TTC549 (cell line): ENCODE results near the gene CPD.
"Not testable (repeated sequence)": the region's sequence is repeated elsewhere in the genome, so short reads cannot be mapped to it uniquely, and the experiment has no call there.

Experiments used
- FAIRE-seq: peaks from 2 replicates; lab custom pipeline; 2012; peaks lifted over from hg19 to GRCh38; lab: Jason Lieb, UNC

Gene CPD

DNA sequence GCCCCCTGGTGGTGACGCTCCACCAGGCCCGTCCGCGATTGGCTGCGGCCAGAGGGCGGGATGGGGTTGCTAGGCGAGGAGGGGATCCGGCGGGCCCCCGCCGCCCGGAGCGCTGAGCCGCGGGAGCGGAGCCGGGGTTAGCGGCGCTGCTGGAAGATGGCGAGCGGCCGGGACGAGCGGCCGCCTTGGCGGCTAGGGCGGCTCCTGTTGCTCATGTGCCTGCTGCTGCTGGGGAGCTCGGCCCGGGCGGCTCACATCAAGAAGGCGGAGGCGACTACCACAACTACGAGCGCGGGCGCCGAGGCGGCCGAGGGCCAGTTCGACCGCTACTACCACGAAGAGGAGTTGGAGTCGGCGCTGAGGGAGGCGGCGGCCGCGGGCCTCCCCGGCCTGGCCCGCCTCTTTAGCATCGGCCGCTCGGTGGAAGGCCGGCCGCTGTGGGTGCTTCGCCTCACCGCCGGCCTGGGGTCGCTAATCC is at the start of gene CPD:
CPD (plus strand) TSS at position 103 of the 478 bp plus-strand sequence; CDS start at position 157, 54 bp downstream.
- no peak for FAIRE-seq

DNA sequence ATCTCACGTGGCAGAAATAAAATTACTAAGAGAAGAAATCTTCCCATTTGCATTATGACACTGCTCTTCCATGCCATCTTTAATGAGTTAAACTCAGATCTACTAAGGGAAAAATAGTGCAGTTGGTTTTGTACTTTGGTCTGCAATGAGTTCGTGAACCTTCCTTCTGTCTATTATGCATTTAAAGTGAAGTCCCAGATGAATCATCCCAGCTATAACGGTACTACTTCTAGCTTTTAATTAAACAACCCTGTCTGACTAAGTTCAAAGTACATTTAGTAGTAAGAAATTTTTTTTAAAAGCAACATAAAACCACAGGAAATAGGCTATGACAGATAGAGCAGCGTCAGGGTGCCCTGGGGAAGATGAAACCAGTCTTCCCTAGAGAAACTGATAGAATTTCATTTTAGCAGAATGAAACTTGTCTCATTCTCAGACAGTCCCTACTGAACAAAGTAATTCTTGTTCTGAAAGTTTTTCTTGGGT is 46.6 kb upstream of the CPD start:
- no peak for FAIRE-seq

DNA sequence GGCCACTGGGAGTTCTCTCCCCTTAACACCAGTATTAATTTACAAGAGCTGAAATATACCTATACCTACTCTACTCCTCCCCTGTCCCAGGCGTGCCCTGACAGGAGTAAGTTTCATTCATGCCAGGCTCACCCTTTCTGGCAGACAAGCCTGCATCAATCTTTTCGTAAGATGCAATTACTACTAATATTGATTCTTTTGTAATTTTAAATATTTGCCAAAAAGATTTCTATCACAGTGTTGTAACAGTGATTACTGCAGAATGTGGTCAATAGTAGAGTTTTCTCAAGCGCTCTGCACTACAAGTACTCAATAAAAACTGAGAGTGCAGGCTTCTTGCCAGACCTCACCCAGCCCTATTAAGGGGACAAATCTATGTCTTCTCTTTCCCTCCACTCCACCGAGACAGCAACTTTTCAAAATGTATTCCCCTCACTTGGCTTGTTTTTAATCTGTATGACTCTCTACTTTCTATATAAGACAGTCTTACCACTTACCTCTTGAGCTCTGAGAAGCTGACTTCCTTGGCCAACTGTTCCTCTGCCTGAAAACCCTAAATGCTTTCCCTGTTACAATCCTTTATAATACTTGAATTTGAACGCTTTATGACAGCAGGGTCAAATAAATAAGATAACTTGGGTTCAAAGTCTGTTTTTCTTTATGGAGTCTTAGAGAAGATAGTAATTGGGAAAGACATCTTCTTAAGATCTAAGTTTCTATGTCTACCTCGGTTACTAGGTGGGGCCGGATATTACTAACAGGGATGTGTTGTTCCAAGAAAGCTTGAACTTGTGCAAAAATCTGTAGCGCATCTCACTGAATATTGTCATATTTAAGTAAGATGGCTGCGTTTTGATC is 45.0 kb upstream of the CPD start, which contains the start of gene TMIGD1:
TMIGD1 (minus strand) TSS at position 555 of the 858 bp plus-strand sequence. CDS start 1,924 bp downstream, outside the sequence.
- no peak for FAIRE-seq

DNA sequence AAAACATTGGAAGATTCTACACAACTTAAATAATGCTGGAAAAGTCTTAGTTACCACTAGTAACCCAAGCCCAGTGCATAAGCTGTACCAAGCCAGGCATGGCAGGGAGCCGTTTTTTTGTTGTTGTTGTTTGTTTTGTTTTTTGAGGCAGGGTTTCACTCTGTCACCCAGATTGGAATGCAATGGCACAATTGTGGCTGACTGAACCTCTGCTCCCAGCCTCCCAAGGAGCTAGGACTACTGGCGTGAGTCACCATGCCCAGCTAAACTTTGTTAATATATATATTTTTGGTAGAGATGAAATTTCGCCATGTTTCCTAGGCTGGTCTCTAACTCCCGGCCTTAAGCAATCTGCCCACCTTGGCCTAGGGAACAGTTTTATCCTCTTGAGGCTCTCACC is 44.3 kb upstream of the CPD start:
- FAIRE-seq: no peak

DNA sequence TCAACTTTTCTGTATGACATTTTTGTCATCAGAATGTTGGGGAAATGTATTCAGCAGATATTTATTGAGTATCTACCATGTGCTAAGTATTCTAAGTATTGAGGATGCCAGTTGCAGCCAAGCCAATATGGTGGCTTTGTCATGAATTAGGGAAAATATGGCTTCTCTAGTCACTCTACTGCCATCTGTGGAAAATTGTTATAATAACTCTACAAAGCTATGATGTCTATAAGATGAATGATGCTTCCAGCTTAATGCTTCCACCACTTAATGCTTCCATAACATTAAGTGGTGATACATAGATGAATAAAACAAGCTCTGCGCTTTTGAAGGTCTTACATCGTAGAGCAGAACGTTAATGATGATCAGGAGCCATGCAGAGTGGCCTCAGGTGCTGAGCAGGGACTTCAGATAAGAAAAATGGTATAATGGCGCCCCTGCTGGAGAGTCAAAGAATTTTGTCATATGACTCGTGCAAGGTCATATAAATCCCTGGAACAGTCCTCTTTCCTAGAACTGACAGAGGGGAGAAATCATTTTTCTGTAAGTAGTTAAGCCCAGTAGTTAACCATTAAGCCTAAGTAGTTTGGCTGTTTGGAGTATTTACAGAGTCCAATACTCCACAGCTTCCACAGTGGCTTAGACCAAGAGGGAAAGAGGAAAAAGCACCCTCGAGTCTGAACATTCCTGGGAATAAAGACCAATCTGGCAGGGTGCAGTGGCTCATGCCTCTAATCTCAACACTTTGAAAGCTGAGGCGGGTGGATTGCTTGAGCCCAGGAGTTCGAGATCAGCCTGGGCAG is 42.2 kb upstream of the CPD start:
- FAIRE-seq: peak; percentile 17

DNA sequence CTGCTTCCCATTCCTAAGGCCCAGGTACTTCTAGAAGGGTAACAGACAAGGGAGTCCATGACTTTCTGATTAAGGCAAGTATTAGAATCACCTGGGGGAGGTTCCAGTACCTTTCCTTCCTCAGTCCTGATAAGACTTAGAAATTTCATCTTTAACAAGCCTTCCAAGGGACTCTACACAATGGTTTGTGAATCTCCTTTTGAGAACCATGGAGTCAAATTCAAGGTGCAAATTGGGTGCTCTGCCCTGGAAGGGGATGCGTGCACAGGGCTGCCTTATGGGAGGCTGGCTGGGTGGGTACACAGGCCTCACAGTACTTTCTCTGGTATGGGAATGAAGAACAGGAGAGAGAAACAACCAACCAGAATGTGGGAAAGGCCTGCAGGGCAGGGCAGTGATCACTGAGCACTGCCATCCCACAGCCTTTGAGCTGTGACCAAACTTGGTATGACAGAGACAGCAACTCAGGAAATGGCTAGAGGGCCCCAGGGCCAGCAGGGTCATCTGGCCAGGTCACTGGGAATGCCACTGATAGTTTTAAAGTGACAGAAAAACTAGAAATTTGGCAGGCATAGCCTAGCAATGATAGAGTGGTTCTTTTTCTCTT is 41.2 kb upstream of the CPD start:
- no peak for FAIRE-seq

DNA sequence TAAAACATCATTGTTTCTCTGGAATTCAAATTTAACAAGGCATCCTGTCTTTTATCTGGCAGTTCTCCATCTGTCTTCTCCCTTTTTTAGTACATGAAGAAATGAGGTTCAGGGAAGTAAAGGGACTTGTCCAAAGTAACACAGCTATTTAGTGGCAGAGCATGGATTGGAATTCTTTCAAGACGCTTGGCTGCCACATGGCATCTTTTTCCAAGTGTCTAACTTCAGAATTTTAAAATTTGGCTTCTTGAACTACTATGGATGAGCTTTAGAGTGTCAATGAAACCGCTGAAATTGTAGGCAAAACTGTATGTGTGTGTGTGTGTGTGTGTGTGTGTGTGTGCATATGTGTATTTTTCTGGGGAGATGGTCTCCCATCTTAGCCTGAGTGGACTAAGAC is 39.6 kb upstream of the CPD start:
- no peak for FAIRE-seq

DNA sequence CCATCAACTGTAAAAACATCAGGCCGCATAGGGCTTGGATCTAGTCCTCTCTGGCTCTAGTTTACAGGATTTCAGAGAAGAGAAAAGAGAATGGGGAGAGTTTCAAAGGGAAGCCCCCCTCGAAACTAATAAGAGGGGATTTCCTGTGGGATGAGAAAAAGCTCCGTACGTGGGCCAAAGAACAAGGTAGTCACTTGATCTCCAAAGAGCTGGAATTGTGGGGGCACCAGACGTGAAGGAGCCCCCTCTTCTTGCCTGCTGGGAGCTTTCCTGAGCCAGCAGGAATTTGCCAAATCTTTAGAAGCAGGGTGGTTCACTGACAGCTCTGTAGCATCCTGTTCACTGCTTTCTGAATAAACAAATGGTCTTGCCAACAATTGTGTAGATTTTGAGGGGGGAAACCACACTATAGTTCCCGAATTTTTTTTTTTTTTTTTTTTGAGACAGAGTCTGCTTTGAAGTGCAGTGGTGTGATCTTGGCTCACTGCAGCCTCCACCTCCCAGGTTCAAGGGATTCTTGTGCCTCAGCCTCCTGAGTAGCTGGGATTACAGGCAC is 37.8 kb upstream of the CPD start:
- FAIRE-seq: no peak

DNA sequence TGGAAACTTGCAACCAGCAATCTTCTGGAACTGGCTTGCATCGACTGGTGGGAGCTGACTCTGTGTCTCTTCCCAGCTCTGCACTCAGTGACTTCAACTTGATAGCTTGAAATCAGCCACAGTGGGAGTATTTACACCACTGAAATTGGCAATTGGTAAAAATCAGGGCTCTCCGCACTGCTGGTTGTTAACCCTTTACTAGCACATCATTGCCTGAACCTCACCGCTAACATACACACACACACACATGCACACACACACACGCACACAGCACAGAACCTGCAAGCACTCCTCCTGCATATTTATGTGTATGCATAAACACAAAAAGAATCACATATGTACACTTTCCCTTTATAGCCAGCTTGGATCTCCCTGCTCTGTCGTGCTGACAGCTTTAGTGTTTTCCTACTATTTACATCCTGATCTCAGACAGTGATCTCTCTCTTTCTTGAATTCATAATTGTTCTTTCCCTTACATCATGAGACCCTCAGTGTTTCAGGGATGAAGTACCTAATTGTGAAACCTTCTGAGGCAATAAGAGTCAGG is 37.0 kb upstream of the CPD start:
- FAIRE-seq: no peak

DNA sequence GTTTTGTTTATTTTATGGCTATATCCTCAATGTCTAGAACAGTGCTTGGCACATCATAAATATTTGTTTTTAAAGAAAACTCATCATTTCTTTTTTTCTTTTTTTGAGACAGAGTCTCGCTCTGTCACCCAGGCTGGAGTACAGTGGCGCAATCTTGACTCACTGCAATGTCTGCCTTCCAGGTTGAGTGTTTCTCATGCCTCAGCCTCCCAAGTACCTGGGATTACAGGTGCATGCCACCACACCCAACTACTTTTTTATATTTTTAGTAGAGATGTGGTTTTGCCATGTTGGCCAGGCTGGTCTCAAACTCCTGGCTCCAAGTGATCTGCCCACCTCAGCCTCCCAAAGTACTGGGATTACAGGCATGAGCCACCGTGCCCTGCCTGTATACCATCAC is 35.5 kb upstream of the CPD start:
- FAIRE-seq: not testable (repeated sequence)

DNA sequence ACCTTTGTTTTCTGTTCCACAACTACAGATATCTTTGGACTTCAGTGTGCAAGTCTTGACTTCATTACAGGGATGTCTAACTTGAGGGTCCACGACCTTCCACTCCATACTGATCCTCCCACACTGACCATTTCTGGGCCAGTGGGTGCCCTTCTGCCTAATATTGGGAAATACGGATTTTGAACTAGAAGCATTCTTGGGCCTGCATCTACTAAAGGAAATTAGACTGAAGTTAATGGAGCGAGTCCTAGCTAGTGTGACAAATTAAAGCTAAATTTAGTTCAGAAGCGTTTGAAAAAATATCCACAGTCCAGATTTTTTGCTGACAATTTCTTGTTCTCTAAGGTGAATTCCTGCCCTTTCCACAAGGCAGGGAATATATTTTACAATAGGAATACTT is 34.9 kb upstream of the CPD start:
- no peak for FAIRE-seq

DNA sequence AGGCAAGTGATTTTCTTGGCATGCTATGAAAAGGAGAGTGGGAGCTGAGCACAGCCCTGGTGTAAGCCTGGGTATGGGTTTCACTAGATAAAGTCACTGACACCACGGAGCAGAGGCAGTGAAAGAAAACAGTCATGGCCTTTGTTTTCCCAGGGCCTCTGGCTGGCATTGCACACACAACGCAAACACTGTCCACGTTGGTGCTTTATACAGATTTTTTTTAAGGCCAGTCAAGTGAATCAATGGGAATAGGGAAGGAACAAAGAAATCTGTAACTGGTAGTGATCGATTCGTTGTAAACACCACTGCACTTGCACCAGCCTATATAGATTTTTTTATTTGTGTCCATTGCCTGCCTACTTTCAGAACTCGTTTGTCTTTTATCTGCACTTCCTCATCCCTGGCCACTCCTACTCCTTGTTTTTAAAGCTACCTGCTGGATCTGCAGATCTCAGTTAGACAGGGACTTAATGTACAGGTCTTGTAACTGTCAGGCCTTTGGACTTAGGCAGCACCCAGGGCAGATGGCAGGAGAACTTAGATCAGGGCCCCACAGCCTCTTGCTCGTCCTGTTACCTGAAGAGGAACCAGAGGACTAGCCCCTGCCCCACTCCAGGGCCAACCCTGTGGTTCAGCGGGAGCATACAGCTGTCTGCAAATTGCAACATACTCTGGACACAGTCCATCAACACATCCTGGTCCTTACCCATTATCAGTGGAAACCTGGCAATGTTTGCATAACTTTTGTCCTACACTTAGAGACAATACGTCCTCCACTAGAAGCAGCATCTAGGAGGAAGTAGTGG is 34.2 kb upstream of the CPD start:
- FAIRE-seq: no peak

DNA sequence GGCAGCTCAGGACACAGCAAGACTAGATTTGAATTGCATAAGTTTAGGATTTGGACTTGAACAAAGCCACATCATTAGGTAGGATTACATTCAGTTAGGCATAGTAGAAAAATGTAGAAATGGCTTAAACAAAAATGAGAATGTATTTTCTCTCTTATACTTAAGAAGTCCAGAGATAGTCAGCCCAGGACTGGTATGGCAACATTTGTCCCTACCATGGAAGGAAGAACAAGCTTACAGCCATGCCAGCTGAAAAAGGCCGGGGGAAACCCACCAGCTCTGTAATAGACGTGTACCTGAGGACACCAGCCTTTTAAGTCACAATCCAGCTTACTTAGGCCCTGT is 33.7 kb upstream of the CPD start:
- no peak for FAIRE-seq

DNA sequence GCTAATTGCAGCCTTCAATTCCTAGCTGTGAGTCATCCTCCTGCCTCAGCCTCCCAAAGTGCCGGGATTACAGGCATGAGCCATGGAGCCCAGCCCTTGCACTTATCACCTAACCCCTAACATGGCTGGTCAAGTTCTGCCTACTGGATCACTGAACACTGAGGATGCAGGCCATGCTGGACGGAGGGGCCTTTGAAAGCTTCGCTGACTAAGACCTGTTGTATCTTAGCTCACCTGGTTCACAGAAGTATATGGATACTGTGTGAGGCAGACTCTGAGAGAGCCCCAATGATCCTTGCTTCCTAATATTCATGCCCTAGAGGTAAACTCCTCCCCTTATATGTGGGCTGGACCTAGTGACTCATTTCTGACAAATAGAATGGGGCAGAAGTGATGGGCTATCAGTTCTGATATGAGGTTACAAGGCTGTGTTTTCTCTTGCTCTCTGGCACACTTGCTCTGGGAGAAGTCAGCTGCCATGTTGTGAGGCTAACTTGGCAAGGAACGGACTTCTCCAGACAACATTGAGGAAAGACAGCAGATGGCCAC is 33.1 kb upstream of the CPD start:
- no peak for FAIRE-seq

DNA sequence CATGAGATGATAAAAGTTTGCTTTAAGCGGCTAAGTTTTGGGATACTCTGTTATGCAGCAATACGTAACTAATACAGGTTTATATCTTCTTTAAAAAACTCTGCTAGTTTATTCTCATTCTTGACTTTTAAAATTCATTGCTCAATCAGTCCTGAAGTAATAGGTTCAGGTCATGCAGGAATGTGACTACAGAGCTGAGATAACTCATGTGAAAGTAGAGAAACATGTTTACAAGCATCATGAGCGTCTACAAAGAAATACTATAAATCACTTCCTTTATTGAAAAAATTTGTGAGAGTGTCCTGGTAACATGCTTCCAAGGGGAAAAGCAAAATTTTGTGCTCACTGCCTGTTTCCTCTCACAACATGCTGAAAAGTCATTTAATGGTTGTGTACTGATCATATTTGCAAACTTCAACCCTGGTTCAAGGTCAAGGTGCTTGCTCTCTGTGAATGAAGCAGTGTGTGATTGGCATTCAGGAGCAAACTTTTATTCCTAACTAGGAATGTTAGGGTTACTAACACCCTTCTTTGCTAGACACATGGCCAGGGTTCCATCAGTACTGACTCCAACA is 32.4 kb upstream of the CPD start:
- FAIRE-seq: no peak

DNA sequence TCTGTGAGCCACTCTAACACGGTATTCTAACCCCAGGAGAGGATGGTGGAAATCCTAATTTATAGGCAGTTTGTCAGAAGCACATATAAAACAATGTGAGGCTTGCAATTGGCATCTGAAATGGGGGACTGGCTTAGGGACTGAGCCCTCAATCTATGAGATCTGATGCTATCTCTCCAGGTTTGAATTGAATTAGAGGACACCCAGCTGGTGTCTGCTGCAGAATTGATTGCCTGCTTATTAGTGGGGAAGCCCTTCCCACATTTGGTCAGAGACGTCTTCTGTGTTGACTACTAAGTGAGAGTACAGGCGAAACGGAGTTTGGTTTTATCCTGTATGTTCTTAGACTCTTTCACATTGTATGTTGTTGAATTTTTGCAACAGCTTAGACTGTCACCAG is 31.2 kb upstream of the CPD start:
- FAIRE-seq: no peak

DNA sequence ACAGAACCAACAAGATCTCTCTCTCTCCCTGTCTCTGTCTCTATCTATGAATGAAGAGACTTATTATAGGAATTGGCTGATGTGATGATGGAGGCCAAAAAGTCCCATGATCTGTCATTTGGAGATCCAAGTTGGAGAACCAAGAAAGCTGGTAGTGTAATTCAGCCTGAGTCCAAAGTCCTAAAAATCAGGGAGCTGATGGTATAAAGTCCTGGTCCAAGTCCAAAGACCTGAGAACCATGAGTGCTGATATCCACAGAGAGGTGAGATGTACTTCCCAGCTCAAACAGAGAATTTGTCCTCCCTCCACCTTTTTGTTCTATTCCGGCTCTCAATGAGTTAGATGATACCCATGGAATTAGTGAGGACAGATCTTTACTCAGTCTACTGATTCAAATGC is 29.5 kb upstream of the CPD start:
- no peak for FAIRE-seq

DNA sequence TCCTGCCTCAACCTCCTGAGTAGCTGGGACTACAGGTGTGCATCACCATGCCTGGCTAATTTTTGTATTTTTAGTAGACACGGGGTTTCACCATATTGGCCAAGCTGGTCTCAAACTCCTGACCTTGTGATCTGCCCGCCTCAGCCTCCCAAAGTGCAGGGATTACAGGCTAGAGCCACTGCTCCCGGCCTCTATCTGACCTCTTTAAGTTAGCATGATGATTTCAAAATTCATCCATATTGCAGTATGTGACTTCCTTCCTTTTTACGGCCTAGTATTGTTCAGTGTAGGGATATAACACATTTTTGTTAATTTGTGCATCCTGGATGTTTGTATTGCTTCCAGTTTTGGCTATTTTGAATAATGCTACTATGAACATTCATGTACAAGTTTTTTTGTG is 27.5 kb upstream of the CPD start:
- not testable (repeated sequence) for FAIRE-seq

DNA sequence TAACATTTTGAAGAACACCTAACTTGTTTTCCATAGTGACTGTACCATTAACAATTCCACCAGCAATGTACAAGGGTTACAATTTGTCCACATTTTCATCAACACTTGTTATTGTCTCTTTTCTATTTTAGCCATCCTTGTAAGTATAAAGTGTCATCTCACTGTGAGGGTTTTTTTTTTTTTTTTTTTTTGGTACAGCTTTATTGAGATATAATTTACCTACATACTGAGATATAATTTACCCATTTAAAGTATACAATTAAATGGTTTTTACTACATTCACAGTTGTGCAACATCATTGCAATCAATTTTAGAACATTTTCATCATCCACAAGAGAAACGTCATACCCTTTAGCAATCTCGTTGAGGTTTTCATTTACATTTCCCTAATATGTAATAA is 27.0 kb upstream of the CPD start:
- no peak for FAIRE-seq

DNA sequence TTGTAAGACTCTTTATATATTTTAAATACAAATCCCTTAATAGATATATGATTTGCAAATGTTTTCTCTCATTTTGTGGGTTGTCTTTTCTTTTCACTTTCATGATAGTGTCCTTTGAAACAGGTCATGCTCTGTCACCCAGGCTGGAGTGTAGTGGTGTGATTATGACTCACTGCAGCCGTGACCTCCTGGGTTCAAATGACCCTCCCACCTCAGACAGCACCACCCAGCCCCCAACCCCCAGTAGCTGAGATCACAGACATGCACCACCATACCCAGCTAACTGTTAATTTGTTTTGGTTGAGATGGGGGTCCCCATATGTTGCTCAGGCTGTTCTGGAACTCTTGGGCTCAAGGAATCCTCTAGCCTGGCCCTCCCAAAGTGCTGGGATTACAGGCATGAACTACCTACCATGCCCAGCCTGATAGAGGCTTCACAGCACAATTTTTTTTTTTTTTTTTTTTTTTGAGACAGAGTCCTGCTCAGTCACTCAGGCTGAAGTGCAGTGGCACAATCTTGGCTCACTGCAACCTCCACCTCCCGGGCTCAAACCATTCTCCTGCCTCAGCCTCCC is 26.4 kb upstream of the CPD start:
- no peak for FAIRE-seq
